ENCODE measurements around the gene LIMA1. TPM values are rescaled to one million over a fixed set of nuclear protein-coding genes. Genes with fewer than 3 reads are reported as not detected.

The LIMA1 gene
- total RNA-seq, 1 donor from 2014 or later: 54.3 TPM

GRCh38 chr12:50268482-50268881 lies 14.8 kb downstream of the LIMA1 start:
- Histone ChIP-seq H3K36me3 (ENCODE audit: control insufficient read depth in 3 of 3, insufficient read depth in 3 of 3, low read length in 3 of 3) (peaks cover 0 to 1% (median 0%) of the 10 kb centered on the region in 3 donors), H3K4me3 (ENCODE audit: low read length in 3 of 3) (no peak overlapping the region), H3K9me3 (ENCODE audit: control insufficient read depth in 3 of 3, low read length in 3 of 3) (no peaks in the 10 kb centered on the region), H3K27ac (ENCODE audit: low read depth, low read length) (no peak overlapping the region), H3K4me1 (ENCODE audit: control insufficient read depth in 3 of 3, insufficient read depth in 3 of 3, low read length in 3 of 3) (no peaks in the 10 kb centered on the region), H3K9ac (ENCODE audit: low read depth in 1 of 3, low read length in 3 of 3) (no peak overlapping the region), H3K27me3 (ENCODE audit: control insufficient read depth in 3 of 3, insufficient read depth in 3 of 3, low read length in 3 of 3) (no peaks in the 10 kb centered on the region)

- H3K27me3 ChIP-seq (ENCODE audit: control insufficient read depth in 3 of 3, insufficient read depth in 3 of 3, low read length in 3 of 3): no peaks in the 10 kb centered on the region
- no peaks in the 10 kb centered on the region for H3K9me3 ChIP-seq (ENCODE audit: control insufficient read depth in 3 of 3, low read length in 3 of 3)
- H3K4me1 ChIP-seq (ENCODE audit: control insufficient read depth in 3 of 3, insufficient read depth in 3 of 3, low read length in 3 of 3): no peaks in the 10 kb centered on the region
- peaks cover 0 to 1% (median 0%) of the 10 kb centered on the region in 3 donors for H3K36me3 ChIP-seq (ENCODE audit: control insufficient read depth in 3 of 3, insufficient read depth in 3 of 3, low read length in 3 of 3)
- no peak overlapping the region for H3K9ac ChIP-seq (ENCODE audit: low read depth in 1 of 3, low read length in 3 of 3)
- no peak overlapping the region for H3K4me3 ChIP-seq (ENCODE audit: low read length in 3 of 3)
- no peak overlapping the region for H3K27ac ChIP-seq (ENCODE audit: low read depth, low read length)
Measured at GRCh38 chr12:50265770-50266524, 17.4 kb downstream of the LIMA1 start.

- no peaks in the 10 kb centered on the region for H3K27me3 ChIP-seq (ENCODE audit: control insufficient read depth in 3 of 3, insufficient read depth in 3 of 3, low read length in 3 of 3)
- peaks cover 3 to 9% (median 7%) of the 10 kb centered on the region in 3 donors for H3K4me1 ChIP-seq (ENCODE audit: control insufficient read depth in 3 of 3, insufficient read depth in 3 of 3, low read length in 3 of 3)
- H3K4me3 ChIP-seq (ENCODE audit: low read length in 3 of 3): no peak overlapping the region
- H3K9me3 ChIP-seq (ENCODE audit: control insufficient read depth in 3 of 3, low read length in 3 of 3): no peaks in the 10 kb centered on the region
- H3K27ac ChIP-seq (ENCODE audit: low read depth, low read length): no peak overlapping the region
- H3K36me3 ChIP-seq (ENCODE audit: control insufficient read depth in 3 of 3, insufficient read depth in 3 of 3, low read length in 3 of 3): peaks cover 0 to 1% (median 0%) of the 10 kb centered on the region in 3 donors
- no peak overlapping the region for H3K9ac ChIP-seq (ENCODE audit: low read depth in 1 of 3, low read length in 3 of 3)
Measured at GRCh38 chr12:50263832-50264231, 19.5 kb downstream of the LIMA1 start.

GRCh38 chr12:50261654-50262053 lies 21.7 kb downstream of the LIMA1 start:
- peaks cover 0 to 1% (median 0%) of the 10 kb centered on the region in 3 donors for H3K36me3 ChIP-seq (ENCODE audit: control insufficient read depth in 3 of 3, insufficient read depth in 3 of 3, low read length in 3 of 3)
- no peak overlapping the region for H3K4me3 ChIP-seq (ENCODE audit: low read length in 3 of 3)
- no peaks in the 10 kb centered on the region for H3K27me3 ChIP-seq (ENCODE audit: control insufficient read depth in 3 of 3, insufficient read depth in 3 of 3, low read length in 3 of 3)
- H3K9ac ChIP-seq (ENCODE audit: low read depth in 1 of 3, low read length in 3 of 3): no peak overlapping the region
- peaks cover 15 to 21% (median 20%) of the 10 kb centered on the region in 3 donors for H3K4me1 ChIP-seq (ENCODE audit: control insufficient read depth in 3 of 3, insufficient read depth in 3 of 3, low read length in 3 of 3)
- no peaks in the 10 kb centered on the region for H3K9me3 ChIP-seq (ENCODE audit: control insufficient read depth in 3 of 3, low read length in 3 of 3)
- H3K27ac ChIP-seq (ENCODE audit: low read depth, low read length): no peak overlapping the region

GRCh38 chr12:50258167-50258551 lies 25.2 kb downstream of the LIMA1 start:
- H3K9ac ChIP-seq (ENCODE audit: low read depth in 1 of 3, low read length in 3 of 3): no peak overlapping the region
- no peaks in the 10 kb centered on the region for H3K36me3 ChIP-seq (ENCODE audit: control insufficient read depth in 3 of 3, insufficient read depth in 3 of 3, low read length in 3 of 3)
- peak overlapping the region in 2 of 3 donors; percentile 2 to 4 for H3K4me3 ChIP-seq (ENCODE audit: low read length in 3 of 3)
- peak overlapping the region; percentile 38 for H3K27ac ChIP-seq (ENCODE audit: low read depth, low read length)
- no peaks in the 10 kb centered on the region for H3K27me3 ChIP-seq (ENCODE audit: control insufficient read depth in 3 of 3, insufficient read depth in 3 of 3, low read length in 3 of 3)
- peaks cover 15 to 23% (median 21%) of the 10 kb centered on the region in 3 donors for H3K4me1 ChIP-seq (ENCODE audit: control insufficient read depth in 3 of 3, insufficient read depth in 3 of 3, low read length in 3 of 3)
- no peaks in the 10 kb centered on the region for H3K9me3 ChIP-seq (ENCODE audit: control insufficient read depth in 3 of 3, low read length in 3 of 3)

GRCh38 chr12:50257236-50258166 lies 25.8 kb downstream of the LIMA1 start:
- Histone ChIP-seq H3K9me3 (ENCODE audit: control insufficient read depth in 3 of 3, low read length in 3 of 3) (no peaks in the 10 kb centered on the region), H3K9ac (ENCODE audit: low read depth in 1 of 3, low read length in 3 of 3) (no peak overlapping the region), H3K27me3 (ENCODE audit: control insufficient read depth in 3 of 3, insufficient read depth in 3 of 3, low read length in 3 of 3) (no peaks in the 10 kb centered on the region), H3K36me3 (ENCODE audit: control insufficient read depth in 3 of 3, insufficient read depth in 3 of 3, low read length in 3 of 3) (no peaks in the 10 kb centered on the region), H3K27ac (ENCODE audit: low read depth, low read length) (peak overlapping the region; percentile 38), H3K4me3 (ENCODE audit: low read length in 3 of 3) (peak overlapping the region in 2 of 3 donors; percentile 2 to 4), H3K4me1 (ENCODE audit: control insufficient read depth in 3 of 3, insufficient read depth in 3 of 3, low read length in 3 of 3) (peaks cover 15 to 23% (median 21%) of the 10 kb centered on the region in 3 donors)

- H3K9me3 ChIP-seq (ENCODE audit: control insufficient read depth in 3 of 3, low read length in 3 of 3): no peaks in the 10 kb centered on the region
- no peak overlapping the region for H3K4me3 ChIP-seq (ENCODE audit: low read length in 3 of 3)
- no peak overlapping the region for H3K9ac ChIP-seq (ENCODE audit: low read depth in 1 of 3, low read length in 3 of 3)
- H3K4me1 ChIP-seq (ENCODE audit: control insufficient read depth in 3 of 3, insufficient read depth in 3 of 3, low read length in 3 of 3): peaks cover 15 to 27% (median 26%) of the 10 kb centered on the region in 3 donors
- H3K27ac ChIP-seq (ENCODE audit: low read depth, low read length): no peak overlapping the region
- no peaks in the 10 kb centered on the region for H3K27me3 ChIP-seq (ENCODE audit: control insufficient read depth in 3 of 3, insufficient read depth in 3 of 3, low read length in 3 of 3)
- H3K36me3 ChIP-seq (ENCODE audit: control insufficient read depth in 3 of 3, insufficient read depth in 3 of 3, low read length in 3 of 3): no peaks in the 10 kb centered on the region
Measured at GRCh38 chr12:50256761-50257160, 26.6 kb downstream of the LIMA1 start.

- no peaks in the 10 kb centered on the region for H3K9me3 ChIP-seq (ENCODE audit: control insufficient read depth in 3 of 3, low read length in 3 of 3)
- H3K9ac ChIP-seq (ENCODE audit: low read depth in 1 of 3, low read length in 3 of 3): no peak overlapping the region
- H3K4me1 ChIP-seq (ENCODE audit: control insufficient read depth in 3 of 3, insufficient read depth in 3 of 3, low read length in 3 of 3): peaks cover 15 to 28% (median 24%) of the 10 kb centered on the region in 3 donors
- H3K4me3 ChIP-seq (ENCODE audit: low read length in 3 of 3): no peak overlapping the region
- no peaks in the 10 kb centered on the region for H3K36me3 ChIP-seq (ENCODE audit: control insufficient read depth in 3 of 3, insufficient read depth in 3 of 3, low read length in 3 of 3)
- H3K27me3 ChIP-seq (ENCODE audit: control insufficient read depth in 3 of 3, insufficient read depth in 3 of 3, low read length in 3 of 3): no peaks in the 10 kb centered on the region
- H3K27ac ChIP-seq (ENCODE audit: low read depth, low read length): no peak overlapping the region
Measured at GRCh38 chr12:50252977-50253602, 30.2 kb downstream of the LIMA1 start.

GRCh38 chr12:50251619-50252252 lies 31.6 kb downstream of the LIMA1 start:
- H3K4me3 ChIP-seq (ENCODE audit: low read length in 3 of 3): no peak overlapping the region
- H3K9ac ChIP-seq (ENCODE audit: low read depth in 1 of 3, low read length in 3 of 3): no peak overlapping the region
- H3K4me1 ChIP-seq (ENCODE audit: control insufficient read depth in 3 of 3, insufficient read depth in 3 of 3, low read length in 3 of 3): peaks cover 14 to 23% (median 22%) of the 10 kb centered on the region in 3 donors
- H3K36me3 ChIP-seq (ENCODE audit: control insufficient read depth in 3 of 3, insufficient read depth in 3 of 3, low read length in 3 of 3): no peaks in the 10 kb centered on the region
- peak overlapping the region; percentile 19 for H3K27ac ChIP-seq (ENCODE audit: low read depth, low read length)
- no peaks in the 10 kb centered on the region for H3K9me3 ChIP-seq (ENCODE audit: control insufficient read depth in 3 of 3, low read length in 3 of 3)
- H3K27me3 ChIP-seq (ENCODE audit: control insufficient read depth in 3 of 3, insufficient read depth in 3 of 3, low read length in 3 of 3): no peaks in the 10 kb centered on the region

Data from skeletal muscle tissue (tissue), 4 donors.